WTC11 (cell line): Measurements from ENCODE around the gene GLYATL3. TPM values are rescaled to one million over a fixed set of nuclear protein-coding genes. Genes with fewer than 3 reads are reported as not detected.

ENCODE experiments used
- ATAC-seq: fragments of 200-7000 bp; cut with Tn5 transposase; 2 replicates; pipeline ENCODE4 v1.10.0; 2021; ENCODE audit warnings: mild to moderate bottlenecking, moderate library complexity
- CTCF ChIA-PET: fragments of 300-600 bp; sonication (Branson Sonifier 250); formaldehyde crosslinking; loops from one replicate; lab custom pipeline; 2021; ENCODE audit warnings: antibody characterized with exemption; lab: Charles Lee
- POLR2A ChIA-PET: fragments of 350-600 bp; sonication (Branson Sonifier 250); formaldehyde crosslinking; loops from one replicate; lab custom pipeline; 2021; ENCODE audit warnings: antibody characterized with exemption; lab: Charles Lee
- DNase-seq: peaks from one replicate; pipeline ENCODE4 v3.0.0; 2021; ENCODE audit warnings: low spot score
- H3K27ac Mint-ChIP-seq: 2 replicates; pipeline ENCODE4 v1.8.0; 2021; ENCODE audit warnings: mixed read lengths
- H3K27me3 Mint-ChIP-seq: 2 replicates; pipeline ENCODE4 v1.8.0; 2021; ENCODE audit warnings: low read depth, mild to moderate bottlenecking, moderate library complexity, mixed read lengths
- H3K36me3 Mint-ChIP-seq: 2 replicates; pipeline ENCODE4 v1.8.0; 2021; ENCODE audit warnings: mixed read lengths
- H3K4me1 Mint-ChIP-seq: 2 replicates; pipeline ENCODE4 v1.8.0; 2022; ENCODE audit warnings: mixed read lengths
- H3K4me3 Mint-ChIP-seq: 2 replicates; pipeline ENCODE4 v1.8.0; 2021; ENCODE audit warnings: mild to moderate bottlenecking, moderate library complexity, mixed read lengths
- H3K9me3 Mint-ChIP-seq: 2 replicates; pipeline ENCODE4 v1.8.0; 2021; ENCODE audit warnings: mixed read lengths
- CBFB ChIP-seq: sonication (generic); formaldehyde crosslinking; IDR thresholded peaks from 2 replicates; pipeline ENCODE4 v1.8.1; 2022; ENCODE audit warnings: mild to moderate bottlenecking, low read depth, missing genetic modification reagents
- CDX4 ChIP-seq: fragments of 250-450 bp; sonication (Bioruptor Pico); IDR thresholded peaks from 2 replicates; pipeline ENCODE4 v1.9.0; 2021; ENCODE audit warnings: moderate library complexity, mild to moderate bottlenecking, inconsistent platforms, borderline replicate concordance
- ELF4 ChIP-seq: sonication (generic); formaldehyde crosslinking; IDR thresholded peaks from 2 replicates; pipeline ENCODE4 v1.8.1; 2022; ENCODE audit warnings: low read depth, mild to moderate bottlenecking, moderate library complexity, missing genetic modification reagents
- EMX1 ChIP-seq: fragments of 250-450 bp; sonication (Bioruptor Pico); IDR thresholded peaks from 2 replicates; pipeline ENCODE4 v1.8.0; 2021; ENCODE audit warnings: mild to moderate bottlenecking
- GTF2I ChIP-seq: fragments of 250-450 bp; sonication (Bioruptor Pico); conservative IDR thresholded peaks from 2 replicates; pipeline ENCODE4 v1.4.0; 2021; ENCODE audit warnings: mild to moderate bottlenecking
- NFE2L1 ChIP-seq: sonication (generic); formaldehyde crosslinking; IDR thresholded peaks from 2 replicates; pipeline ENCODE4 v1.8.1; 2023; ENCODE audit warnings: missing genetic modification reagents
- NR2C2 ChIP-seq: sonication (generic); formaldehyde crosslinking; IDR thresholded peaks from 2 replicates; pipeline ENCODE4 v1.8.0; 2022; ENCODE audit warnings: mild to moderate bottlenecking, missing genetic modification reagents
- OVOL2 ChIP-seq: fragments of 250-450 bp; sonication (Bioruptor Pico); IDR thresholded peaks from 2 replicates; pipeline ENCODE4 v1.9.0; 2021; ENCODE audit warnings: mild to moderate bottlenecking, borderline replicate concordance
- USF1 ChIP-seq: sonication (generic); formaldehyde crosslinking; IDR thresholded peaks from 2 replicates; pipeline ENCODE4 v1.8.0; 2022; ENCODE audit warnings: mild to moderate bottlenecking, missing genetic modification reagents
- ZBTB43 ChIP-seq: sonication (generic); formaldehyde crosslinking; IDR thresholded peaks from 2 replicates; pipeline ENCODE4 v1.8.1; 2023; ENCODE audit warnings: mild to moderate bottlenecking, missing genetic modification reagents
- ZNF121 ChIP-seq: sonication (generic); formaldehyde crosslinking; IDR thresholded peaks from 2 replicates; pipeline ENCODE4 v1.8.0; 2023; ENCODE audit warnings: missing genetic modification reagents
- ZNF219 ChIP-seq: sonication (generic); formaldehyde crosslinking; IDR thresholded peaks from 2 replicates; pipeline ENCODE4 v1.8.0; 2023; ENCODE audit warnings: missing genetic modification reagents, mild to moderate bottlenecking, borderline replicate concordance
- ZNF263 ChIP-seq: sonication (generic); formaldehyde crosslinking; IDR thresholded peaks from 2 replicates; pipeline ENCODE4 v1.8.1; 2022; ENCODE audit warnings: low read depth, mild to moderate bottlenecking, moderate library complexity, missing genetic modification reagents
- ZNF317 ChIP-seq: sonication (generic); formaldehyde crosslinking; IDR thresholded peaks from 2 replicates; pipeline ENCODE4 v1.8.1; 2023; ENCODE audit warnings: low read depth, mild to moderate bottlenecking, moderate library complexity, missing genetic modification reagents, borderline replicate concordance
- ZNF423 ChIP-seq: fragments of 250-450 bp; sonication (Bioruptor Pico); IDR thresholded peaks from 2 replicates; pipeline ENCODE4 v2.1.2; 2022; ENCODE audit warnings: mild to moderate bottlenecking, moderate library complexity
- total RNA-seq: library from RNA; stranded (reverse); gene quantifications from 3 replicates; pipeline ENCODE4 v1.2.3, GENCODE V29; 2021
- TF ChIP-seq, protein P1 (sequence below): fragments of 250-450 bp; sonication (Bioruptor Pico); IDR thresholded peaks from 2 replicates; pipeline ENCODE4 v1.9.0; 2021; ENCODE audit warnings: mild to moderate bottlenecking, borderline replicate concordance
- TF ChIP-seq, protein P2 (sequence below): sonication (generic); formaldehyde crosslinking; IDR thresholded peaks from 2 replicates; pipeline ENCODE4 v1.8.0; 2023; ENCODE audit warnings: missing genetic modification reagents, mild to moderate bottlenecking, borderline replicate concordance
- TF ChIP-seq, protein P3 (sequence below): sonication (generic); formaldehyde crosslinking; IDR thresholded peaks from 2 replicates; pipeline ENCODE4 v1.8.1; 2022; ENCODE audit warnings: low read depth, missing genetic modification reagents, borderline replicate concordance
- TF ChIP-seq, protein P4 (sequence below): sonication (generic); formaldehyde crosslinking; IDR thresholded peaks from 2 replicates; pipeline ENCODE4 v1.8.1; 2022; ENCODE audit warnings: low read depth, mild to moderate bottlenecking, moderate library complexity, missing genetic modification reagents, borderline replicate concordance

Gene GLYATL3
- total RNA-seq, 1 experiment from 2014 or later: not detected

GRCh38 chr6:49563006-49563886 is 63.5 kb downstream of the GLYATL3 start (continued):
- TF ChIP-seq CDX4: no peak
- no peak for TF ChIP-seq NFE2L1 (CRISPR knock-in tag)
- TF ChIP-seq EMX1 (CRISPR knock-in tag): no peak
- no peak for TF ChIP-seq ZNF317 (CRISPR knock-in tag)
- TF ChIP-seq CBFB (CRISPR knock-in tag): no peak

GRCh38 chr6:49564552-49564951 is 64.8 kb downstream of the GLYATL3 start:
- no peaks in the 10 kb centered on the region for H3K4me1 Mint-ChIP-seq
- no peak overlapping the region for H3K27ac Mint-ChIP-seq
- H3K9me3 Mint-ChIP-seq: peaks cover 6% of the 10 kb centered on the region
- POLR2A ChIA-PET: no interaction called here
- H3K36me3 Mint-ChIP-seq: peaks cover 6% of the 10 kb centered on the region; the same call in 1 of the 2 replicates
- peaks cover 63% of the 10 kb centered on the region for H3K27me3 Mint-ChIP-seq
- no peak for TF ChIP-seq NR2C2 (CRISPR knock-in tag)
- no peak for TF ChIP-seq ELF4 (CRISPR knock-in tag)
- TF ChIP-seq GTF2I (CRISPR knock-in tag): no peak
- TF ChIP-seq, protein P1, sequence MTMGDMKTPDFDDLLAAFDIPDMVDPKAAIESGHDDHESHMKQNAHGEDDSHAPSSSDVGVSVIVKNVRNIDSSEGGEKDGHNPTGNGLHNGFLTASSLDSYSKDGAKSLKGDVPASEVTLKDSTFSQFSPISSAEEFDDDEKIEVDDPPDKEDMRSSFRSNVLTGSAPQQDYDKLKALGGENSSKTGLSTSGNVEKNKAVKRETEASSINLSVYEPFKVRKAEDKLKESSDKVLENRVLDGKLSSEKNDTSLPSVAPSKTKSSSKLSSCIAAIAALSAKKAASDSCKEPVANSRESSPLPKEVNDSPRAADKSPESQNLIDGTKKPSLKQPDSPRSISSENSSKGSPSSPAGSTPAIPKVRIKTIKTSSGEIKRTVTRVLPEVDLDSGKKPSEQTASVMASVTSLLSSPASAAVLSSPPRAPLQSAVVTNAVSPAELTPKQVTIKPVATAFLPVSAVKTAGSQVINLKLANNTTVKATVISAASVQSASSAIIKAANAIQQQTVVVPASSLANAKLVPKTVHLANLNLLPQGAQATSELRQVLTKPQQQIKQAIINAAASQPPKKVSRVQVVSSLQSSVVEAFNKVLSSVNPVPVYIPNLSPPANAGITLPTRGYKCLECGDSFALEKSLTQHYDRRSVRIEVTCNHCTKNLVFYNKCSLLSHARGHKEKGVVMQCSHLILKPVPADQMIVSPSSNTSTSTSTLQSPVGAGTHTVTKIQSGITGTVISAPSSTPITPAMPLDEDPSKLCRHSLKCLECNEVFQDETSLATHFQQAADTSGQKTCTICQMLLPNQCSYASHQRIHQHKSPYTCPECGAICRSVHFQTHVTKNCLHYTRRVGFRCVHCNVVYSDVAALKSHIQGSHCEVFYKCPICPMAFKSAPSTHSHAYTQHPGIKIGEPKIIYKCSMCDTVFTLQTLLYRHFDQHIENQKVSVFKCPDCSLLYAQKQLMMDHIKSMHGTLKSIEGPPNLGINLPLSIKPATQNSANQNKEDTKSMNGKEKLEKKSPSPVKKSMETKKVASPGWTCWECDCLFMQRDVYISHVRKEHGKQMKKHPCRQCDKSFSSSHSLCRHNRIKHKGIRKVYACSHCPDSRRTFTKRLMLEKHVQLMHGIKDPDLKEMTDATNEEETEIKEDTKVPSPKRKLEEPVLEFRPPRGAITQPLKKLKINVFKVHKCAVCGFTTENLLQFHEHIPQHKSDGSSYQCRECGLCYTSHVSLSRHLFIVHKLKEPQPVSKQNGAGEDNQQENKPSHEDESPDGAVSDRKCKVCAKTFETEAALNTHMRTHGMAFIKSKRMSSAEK (CRISPR knock-in tag): no peak
- TF ChIP-seq ZNF263 (CRISPR knock-in tag): no peak
- TF ChIP-seq USF1: no peak
- no peak for TF ChIP-seq ZNF423
- no peak for TF ChIP-seq OVOL2
- no peak for TF ChIP-seq ZNF219 (CRISPR knock-in tag)
- TF ChIP-seq, protein P2, sequence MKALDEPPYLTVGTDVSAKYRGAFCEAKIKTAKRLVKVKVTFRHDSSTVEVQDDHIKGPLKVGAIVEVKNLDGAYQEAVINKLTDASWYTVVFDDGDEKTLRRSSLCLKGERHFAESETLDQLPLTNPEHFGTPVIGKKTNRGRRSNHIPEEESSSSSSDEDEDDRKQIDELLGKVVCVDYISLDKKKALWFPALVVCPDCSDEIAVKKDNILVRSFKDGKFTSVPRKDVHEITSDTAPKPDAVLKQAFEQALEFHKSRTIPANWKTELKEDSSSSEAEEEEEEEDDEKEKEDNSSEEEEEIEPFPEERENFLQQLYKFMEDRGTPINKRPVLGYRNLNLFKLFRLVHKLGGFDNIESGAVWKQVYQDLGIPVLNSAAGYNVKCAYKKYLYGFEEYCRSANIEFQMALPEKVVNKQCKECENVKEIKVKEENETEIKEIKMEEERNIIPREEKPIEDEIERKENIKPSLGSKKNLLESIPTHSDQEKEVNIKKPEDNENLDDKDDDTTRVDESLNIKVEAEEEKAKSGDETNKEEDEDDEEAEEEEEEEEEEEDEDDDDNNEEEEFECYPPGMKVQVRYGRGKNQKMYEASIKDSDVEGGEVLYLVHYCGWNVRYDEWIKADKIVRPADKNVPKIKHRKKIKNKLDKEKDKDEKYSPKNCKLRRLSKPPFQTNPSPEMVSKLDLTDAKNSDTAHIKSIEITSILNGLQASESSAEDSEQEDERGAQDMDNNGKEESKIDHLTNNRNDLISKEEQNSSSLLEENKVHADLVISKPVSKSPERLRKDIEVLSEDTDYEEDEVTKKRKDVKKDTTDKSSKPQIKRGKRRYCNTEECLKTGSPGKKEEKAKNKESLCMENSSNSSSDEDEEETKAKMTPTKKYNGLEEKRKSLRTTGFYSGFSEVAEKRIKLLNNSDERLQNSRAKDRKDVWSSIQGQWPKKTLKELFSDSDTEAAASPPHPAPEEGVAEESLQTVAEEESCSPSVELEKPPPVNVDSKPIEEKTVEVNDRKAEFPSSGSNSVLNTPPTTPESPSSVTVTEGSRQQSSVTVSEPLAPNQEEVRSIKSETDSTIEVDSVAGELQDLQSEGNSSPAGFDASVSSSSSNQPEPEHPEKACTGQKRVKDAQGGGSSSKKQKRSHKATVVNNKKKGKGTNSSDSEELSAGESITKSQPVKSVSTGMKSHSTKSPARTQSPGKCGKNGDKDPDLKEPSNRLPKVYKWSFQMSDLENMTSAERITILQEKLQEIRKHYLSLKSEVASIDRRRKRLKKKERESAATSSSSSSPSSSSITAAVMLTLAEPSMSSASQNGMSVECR (CRISPR knock-in tag): no peak
- TF ChIP-seq ZNF121 (CRISPR knock-in tag): no peak
- no peak for TF ChIP-seq ZBTB43 (CRISPR knock-in tag)
- TF ChIP-seq, protein P3, sequence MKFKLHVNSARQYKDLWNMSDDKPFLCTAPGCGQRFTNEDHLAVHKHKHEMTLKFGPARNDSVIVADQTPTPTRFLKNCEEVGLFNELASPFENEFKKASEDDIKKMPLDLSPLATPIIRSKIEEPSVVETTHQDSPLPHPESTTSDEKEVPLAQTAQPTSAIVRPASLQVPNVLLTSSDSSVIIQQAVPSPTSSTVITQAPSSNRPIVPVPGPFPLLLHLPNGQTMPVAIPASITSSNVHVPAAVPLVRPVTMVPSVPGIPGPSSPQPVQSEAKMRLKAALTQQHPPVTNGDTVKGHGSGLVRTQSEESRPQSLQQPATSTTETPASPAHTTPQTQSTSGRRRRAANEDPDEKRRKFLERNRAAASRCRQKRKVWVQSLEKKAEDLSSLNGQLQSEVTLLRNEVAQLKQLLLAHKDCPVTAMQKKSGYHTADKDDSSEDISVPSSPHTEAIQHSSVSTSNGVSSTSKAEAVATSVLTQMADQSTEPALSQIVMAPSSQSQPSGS (CRISPR knock-in tag): no peak
- TF ChIP-seq, protein P4, sequence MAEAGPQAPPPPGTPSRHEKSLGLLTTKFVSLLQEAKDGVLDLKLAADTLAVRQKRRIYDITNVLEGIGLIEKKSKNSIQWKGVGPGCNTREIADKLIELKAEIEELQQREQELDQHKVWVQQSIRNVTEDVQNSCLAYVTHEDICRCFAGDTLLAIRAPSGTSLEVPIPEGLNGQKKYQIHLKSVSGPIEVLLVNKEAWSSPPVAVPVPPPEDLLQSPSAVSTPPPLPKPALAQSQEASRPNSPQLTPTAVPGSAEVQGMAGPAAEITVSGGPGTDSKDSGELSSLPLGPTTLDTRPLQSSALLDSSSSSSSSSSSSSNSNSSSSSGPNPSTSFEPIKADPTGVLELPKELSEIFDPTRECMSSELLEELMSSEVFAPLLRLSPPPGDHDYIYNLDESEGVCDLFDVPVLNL (CRISPR knock-in tag): no peak
- CTCF ChIA-PET: interaction anchor here (3.1 kb wide), 1 partner anchor 14 kb away, joined by 17 read pairs; the partner anchor contains the start of gene C6orf141
- DNase-seq (no peak), ATAC-seq (no peak)
- H3K4me3 Mint-ChIP-seq: no peak overlapping the region
